K562 (cell line): ENCODE results near the gene CRYBG2. TPM values are rescaled to one million over a fixed set of nuclear protein-coding genes. Genes with fewer than 3 reads are reported as not detected.

Experiments
- CREM ChIP-seq: IDR thresholded peaks from 2 replicates; pipeline ENCODE4 v1.6.1; 2014; ENCODE audit warnings: antibody characterized with exemption, low read depth
- ERF ChIP-seq: fragments of 450-650 bp; formaldehyde crosslinking; IDR thresholded peaks from 2 replicates; pipeline ENCODE4 v1.4.0; 2020; ENCODE audit warnings: mild to moderate bottlenecking, mixed read lengths
- ESRRA ChIP-seq: fragments of 450-650 bp; IDR thresholded peaks from 2 replicates; pipeline ENCODE4 v1.6.1; 2014; ENCODE audit warnings: low read depth, mild to moderate bottlenecking, moderate library complexity, borderline replicate concordance
- MTA2 ChIP-seq: fragments of 450-650 bp; IDR thresholded peaks from 2 replicates; pipeline ENCODE4 v1.6.1; 2016; ENCODE audit warnings: low read depth
- NCOA6 ChIP-seq: fragments of 450-650 bp; IDR thresholded peaks from 2 replicates; pipeline ENCODE4 v1.6.1; 2017; ENCODE audit warnings: mild to moderate bottlenecking
- NFATC3 ChIP-seq: fragments of 450-650 bp; IDR thresholded peaks from 2 replicates; pipeline ENCODE4 v1.6.1; 2017; ENCODE audit warnings: mild to moderate bottlenecking
- OTX1 ChIP-seq: fragments of 450-650 bp; formaldehyde crosslinking; IDR thresholded peaks from 2 replicates; pipeline ENCODE4 v1.4.0; 2022; ENCODE audit warnings: mild to moderate bottlenecking
- PHB ChIP-seq: fragments of 250-450 bp; sonication (Bioruptor Pico); IDR thresholded peaks from 2 replicates; pipeline ENCODE4 v1.5.0; 2021
- RCOR1 ChIP-seq, 2 experiments: IDR thresholded peaks; 2 replicates each; pipeline ENCODE4 v1.6.1; 2012; ENCODE audit warnings: low read depth in 2 of 2, low read length in 2 of 2, borderline replicate concordance in 1 of 2, improper control_type of control experiment in 1 of 2
- ZNF174 ChIP-seq: fragments of 250-450 bp; sonication (Bioruptor Pico); IDR thresholded peaks from 2 replicates; pipeline ENCODE4 v1.4.0; 2020; ENCODE audit warnings: mild to moderate bottlenecking
- polyA plus RNA-seq, 8 experiments: library from polyadenylated mRNA; depleted of rRNA in 4 of 8; stranded (reverse) in 5 of 8; unstranded in 3 of 8; fragments of >200 nt; fragmentation: Nextera tagmentation in 2 of 8; fragmentation: Illumina TruSeq in 1 of 8; extraction: Ambion mirVana in 2 of 8; extraction: Trizol in 1 of 8; gene quantifications; 2 replicates each; pipeline versions ENCODE4 v1.2.1 to v1.2.3, GENCODE V29; 2011 to 2014; ENCODE audit warnings: inconsistent platforms in 1 of 8, missing spikeins in 1 of 8
- total RNA-seq, 7 experiments: library from RNA; depleted of rRNA in 6 of 7; stranded (reverse); fragments of >200 nt in 6 of 7; fragmentation: Illumina TruSeq in 2 of 7; extraction: Trizol in 2 of 7; gene quantifications; 2 replicates each; pipeline versions ENCODE4 v1.2.1 to v1.2.3, GENCODE V29; 2011 to 2021; ENCODE audit warnings: low replicate concordance in 1 of 7
- TF ChIP-seq, protein P1 (sequence below), 3 experiments: fragments of 200-800 bp in 1 of 3; sonication (Bioruptor generic) in 1 of 3; sonication (generic) in 1 of 3; formaldehyde crosslinking in 1 of 3; IDR thresholded peaks; 2 replicates each; pipeline versions ENCODE4 v1.6.1 to v1.8.0; 2016 to 2022; ENCODE audit warnings: mild to moderate bottlenecking in 2 of 3, missing compliant biosample characterization in 2 of 3, missing genetic modification characterization in 2 of 3, missing genetic modification reagents in 1 of 3
- TF ChIP-seq, protein P2 (sequence below), 2 experiments: IDR thresholded peaks in 1 of 2; conservative IDR thresholded peaks in 1 of 2; 2 replicates each; pipeline ENCODE4 v1.6.1; 2016; ENCODE audit warnings: low read depth in 2 of 2, mild to moderate bottlenecking in 1 of 2, missing compliant biosample characterization in 1 of 2, missing genetic modification characterization in 1 of 2, moderate library complexity in 1 of 2
- TF ChIP-seq, protein P3 (sequence below), 2 experiments: fragments of 150-350 bp in 1 of 2; IDR thresholded peaks; 2 replicates each; pipeline ENCODE4 v1.6.1; 2012 to 2016; ENCODE audit warnings: low read depth in 2 of 2, low read length in 2 of 2, mild to moderate bottlenecking in 1 of 2, moderate library complexity in 1 of 2
- TF ChIP-seq, protein P4 (sequence below): fragments of 250-450 bp; sonication (Bioruptor Pico); IDR thresholded peaks from 2 replicates; pipeline ENCODE4 v1.5.0; 2020; ENCODE audit warnings: mild to moderate bottlenecking
- TF ChIP-seq, protein P5 (sequence below), 2 experiments: fragments of 200-800 bp in 1 of 2; sonication (Bioruptor generic) in 1 of 2; sonication (generic) in 1 of 2; formaldehyde crosslinking in 1 of 2; IDR thresholded peaks in 1 of 2; conservative IDR thresholded peaks in 1 of 2; 2 replicates each; pipeline versions ENCODE4 v1.5.0 to v1.6.1; 2016 to 2020; ENCODE audit warnings: missing compliant biosample characterization in 1 of 2, missing genetic modification characterization in 1 of 2, missing genetic modification reagents in 1 of 2

The CRYBG2 gene
- total and polyA plus RNA-seq, 9 of the 15 experiments (the other 6 are each of a cell fraction or from before 2014, with no cell fraction given), result 0.39 to 8.5 (median 3.7) TPM

DNA sequence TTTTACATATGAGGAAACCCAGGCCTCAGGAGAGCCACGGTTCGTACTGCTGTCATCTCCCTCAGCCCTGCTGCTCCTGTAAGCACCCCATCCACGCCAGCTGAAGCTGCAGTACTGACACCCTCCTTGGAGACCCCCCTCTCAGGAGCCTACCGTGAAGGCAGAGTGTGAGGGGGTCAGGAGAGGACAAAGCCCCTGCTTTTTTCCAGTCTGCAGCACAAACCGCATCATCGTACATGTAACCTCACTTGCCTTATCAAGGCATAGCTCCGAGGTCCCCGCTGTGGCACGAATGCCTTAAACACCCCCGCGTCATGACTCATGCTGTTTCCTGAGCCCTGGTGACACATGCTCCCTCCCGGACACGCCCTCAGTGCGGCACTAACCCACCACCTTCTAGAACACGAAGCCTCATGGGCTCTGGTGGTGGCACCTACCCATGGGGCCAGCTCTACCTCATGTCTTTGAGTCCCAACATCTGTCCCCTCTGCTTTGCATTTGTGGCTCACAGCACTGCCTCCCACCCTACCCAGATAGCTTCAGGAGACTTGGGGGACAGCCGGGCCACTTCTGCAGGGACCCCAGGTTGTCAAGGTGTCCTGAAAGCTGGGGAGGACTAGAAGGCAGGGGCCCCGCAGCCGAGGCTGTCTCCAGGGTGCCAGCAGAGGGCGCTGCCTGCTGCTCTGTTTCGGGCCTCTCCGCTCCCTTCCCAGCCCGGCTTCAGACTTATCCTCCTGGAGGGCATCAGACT is 69.2 kb downstream of the CRYBG2 start (continued):
- TF ChIP-seq RCOR1 (IDR thresholded peaks at IDR 0.05; ENCODE audit: borderline replicate concordance in 1 of 2, low read depth in 2 of 2, low read length in 2 of 2), result peak; percentile 63 to 94
- TF ChIP-seq CREM, result peak; percentile 91
- 0 out of 2 replicates have a peak, but pooled peaks have one; percentile 5 for TF ChIP-seq ZNF174 (CRISPR knock-in tag)
- TF ChIP-seq, protein P1, sequence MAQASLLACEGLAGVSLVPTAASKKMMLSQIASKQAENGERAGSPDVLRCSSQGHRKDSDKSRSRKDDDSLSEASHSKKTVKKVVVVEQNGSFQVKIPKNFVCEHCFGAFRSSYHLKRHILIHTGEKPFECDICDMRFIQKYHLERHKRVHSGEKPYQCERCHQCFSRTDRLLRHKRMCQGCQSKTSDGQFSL (CRISPR knock-in tag; IDR thresholded peaks at IDR 0.05), result peak; percentile 81
- TF ChIP-seq, protein P1 (tag; IDR thresholded peaks at IDR 0.05), result no peak
- TF ChIP-seq, protein P2, sequence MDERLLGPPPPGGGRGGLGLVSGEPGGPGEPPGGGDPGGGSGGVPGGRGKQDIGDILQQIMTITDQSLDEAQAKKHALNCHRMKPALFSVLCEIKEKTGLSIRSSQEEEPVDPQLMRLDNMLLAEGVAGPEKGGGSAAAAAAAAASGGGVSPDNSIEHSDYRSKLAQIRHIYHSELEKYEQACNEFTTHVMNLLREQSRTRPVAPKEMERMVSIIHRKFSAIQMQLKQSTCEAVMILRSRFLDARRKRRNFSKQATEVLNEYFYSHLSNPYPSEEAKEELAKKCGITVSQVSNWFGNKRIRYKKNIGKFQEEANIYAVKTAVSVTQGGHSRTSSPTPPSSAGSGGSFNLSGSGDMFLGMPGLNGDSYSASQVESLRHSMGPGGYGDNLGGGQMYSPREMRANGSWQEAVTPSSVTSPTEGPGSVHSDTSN (CRISPR knock-in tag; IDR thresholded peaks at IDR 0.05; ENCODE audit: low read depth), result no peak
- TF ChIP-seq, protein P2 (tag; conservative IDR thresholded peaks at IDR 0.05; ENCODE audit: low read depth), result peak; percentile 44; the same call in 1 of the 2 replicates
- TF ChIP-seq, protein P3, sequence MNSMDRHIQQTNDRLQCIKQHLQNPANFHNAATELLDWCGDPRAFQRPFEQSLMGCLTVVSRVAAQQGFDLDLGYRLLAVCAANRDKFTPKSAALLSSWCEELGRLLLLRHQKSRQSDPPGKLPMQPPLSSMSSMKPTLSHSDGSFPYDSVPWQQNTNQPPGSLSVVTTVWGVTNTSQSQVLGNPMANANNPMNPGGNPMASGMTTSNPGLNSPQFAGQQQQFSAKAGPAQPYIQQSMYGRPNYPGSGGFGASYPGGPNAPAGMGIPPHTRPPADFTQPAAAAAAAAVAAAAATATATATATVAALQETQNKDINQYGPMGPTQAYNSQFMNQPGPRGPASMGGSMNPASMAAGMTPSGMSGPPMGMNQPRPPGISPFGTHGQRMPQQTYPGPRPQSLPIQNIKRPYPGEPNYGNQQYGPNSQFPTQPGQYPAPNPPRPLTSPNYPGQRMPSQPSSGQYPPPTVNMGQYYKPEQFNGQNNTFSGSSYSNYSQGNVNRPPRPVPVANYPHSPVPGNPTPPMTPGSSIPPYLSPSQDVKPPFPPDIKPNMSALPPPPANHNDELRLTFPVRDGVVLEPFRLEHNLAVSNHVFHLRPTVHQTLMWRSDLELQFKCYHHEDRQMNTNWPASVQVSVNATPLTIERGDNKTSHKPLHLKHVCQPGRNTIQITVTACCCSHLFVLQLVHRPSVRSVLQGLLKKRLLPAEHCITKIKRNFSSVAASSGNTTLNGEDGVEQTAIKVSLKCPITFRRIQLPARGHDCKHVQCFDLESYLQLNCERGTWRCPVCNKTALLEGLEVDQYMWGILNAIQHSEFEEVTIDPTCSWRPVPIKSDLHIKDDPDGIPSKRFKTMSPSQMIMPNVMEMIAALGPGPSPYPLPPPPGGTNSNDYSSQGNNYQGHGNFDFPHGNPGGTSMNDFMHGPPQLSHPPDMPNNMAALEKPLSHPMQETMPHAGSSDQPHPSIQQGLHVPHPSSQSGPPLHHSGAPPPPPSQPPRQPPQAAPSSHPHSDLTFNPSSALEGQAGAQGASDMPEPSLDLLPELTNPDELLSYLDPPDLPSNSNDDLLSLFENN (IDR thresholded peaks at IDR 0.05; ENCODE audit: low read depth in 2 of 2, low read length in 2 of 2), result peak in 1 of 2 experiments; percentile 70; a peak in 2 of 4 replicates
- TF ChIP-seq, protein P4, sequence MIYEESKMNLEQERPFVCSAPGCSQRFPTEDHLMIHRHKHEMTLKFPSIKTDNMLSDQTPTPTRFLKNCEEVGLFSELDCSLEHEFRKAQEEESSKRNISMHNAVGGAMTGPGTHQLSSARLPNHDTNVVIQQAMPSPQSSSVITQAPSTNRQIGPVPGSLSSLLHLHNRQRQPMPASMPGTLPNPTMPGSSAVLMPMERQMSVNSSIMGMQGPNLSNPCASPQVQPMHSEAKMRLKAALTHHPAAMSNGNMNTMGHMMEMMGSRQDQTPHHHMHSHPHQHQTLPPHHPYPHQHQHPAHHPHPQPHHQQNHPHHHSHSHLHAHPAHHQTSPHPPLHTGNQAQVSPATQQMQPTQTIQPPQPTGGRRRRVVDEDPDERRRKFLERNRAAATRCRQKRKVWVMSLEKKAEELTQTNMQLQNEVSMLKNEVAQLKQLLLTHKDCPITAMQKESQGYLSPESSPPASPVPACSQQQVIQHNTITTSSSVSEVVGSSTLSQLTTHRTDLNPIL (CRISPR knock-in tag), result no peak
- 0 out of 2 replicates have a peak, but pooled peaks have one; percentile 24 for TF ChIP-seq ERF
- TF ChIP-seq, protein P5, sequence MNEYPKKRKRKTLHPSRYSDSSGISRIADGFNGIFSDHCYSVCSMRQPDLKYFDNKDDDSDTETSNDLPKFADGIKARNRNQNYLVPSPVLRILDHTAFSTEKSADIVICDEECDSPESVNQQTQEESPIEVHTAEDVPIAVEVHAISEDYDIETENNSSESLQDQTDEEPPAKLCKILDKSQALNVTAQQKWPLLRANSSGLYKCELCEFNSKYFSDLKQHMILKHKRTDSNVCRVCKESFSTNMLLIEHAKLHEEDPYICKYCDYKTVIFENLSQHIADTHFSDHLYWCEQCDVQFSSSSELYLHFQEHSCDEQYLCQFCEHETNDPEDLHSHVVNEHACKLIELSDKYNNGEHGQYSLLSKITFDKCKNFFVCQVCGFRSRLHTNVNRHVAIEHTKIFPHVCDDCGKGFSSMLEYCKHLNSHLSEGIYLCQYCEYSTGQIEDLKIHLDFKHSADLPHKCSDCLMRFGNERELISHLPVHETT (CRISPR knock-in tag; conservative IDR thresholded peaks at IDR 0.05 in 1 of 2, IDR thresholded peaks at IDR 0.05 in 1 of 2), result peak in 1 of 2 experiments; percentile 87; a peak in 2 of 4 replicates
- TF ChIP-seq MTA2, result peak; percentile 57
- no peak for TF ChIP-seq PHB (CRISPR knock-in tag)
- no peak for TF ChIP-seq NFATC3
- TF ChIP-seq OTX1, result peak; percentile 39; the same call in 1 of the 2 replicates
- peak; percentile 67; the same call in 1 of the 2 replicates for TF ChIP-seq ESRRA
- TF ChIP-seq NCOA6, result no peak
